Stimulated activated CD8-positive, alpha-beta memory T cell treated with anti-CD3 and anti-CD28 coated beads, Interleukin-15, amount 100 ng/mL, for 1 hour (primary cell): Measurements from ENCODE around the gene METAP2.

Source experiments
- DNase-seq: peaks from one replicate; pipeline ENCODE4 v3.0.0-alpha.2; 2020; ENCODE audit warnings: low read depth

Gene METAP2

DNA sequence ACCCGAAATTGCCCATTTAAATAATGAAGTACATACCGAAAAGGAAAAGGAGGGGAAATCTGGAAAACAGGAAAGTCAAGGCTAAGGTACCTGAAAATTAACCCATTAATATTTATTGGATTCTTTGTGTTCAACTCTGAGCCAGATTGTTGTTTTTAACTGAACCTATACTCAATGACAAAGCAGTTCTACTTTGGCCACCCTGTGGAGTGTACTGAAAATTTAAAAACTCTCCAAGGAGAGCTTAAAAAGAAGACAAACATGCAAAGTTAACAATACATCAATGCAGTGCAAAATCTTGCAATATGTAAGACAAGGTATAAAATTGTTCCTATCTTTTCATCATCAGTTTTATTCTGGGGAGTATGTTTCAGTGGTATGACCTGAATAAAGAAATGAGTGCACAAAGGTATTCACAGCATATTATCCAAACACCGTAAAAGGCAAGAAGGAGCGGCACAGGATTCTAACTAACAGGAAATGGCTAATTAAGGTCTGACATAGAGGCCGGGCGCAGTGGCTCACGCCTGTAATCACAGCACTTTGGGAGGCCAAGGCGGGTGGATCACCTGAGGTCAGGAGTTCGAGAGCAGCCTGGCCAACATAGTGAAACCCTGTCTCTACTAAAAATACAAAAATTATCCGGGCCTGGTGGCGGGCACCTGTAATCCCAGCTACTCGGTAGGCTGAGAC lies 75.6 kb downstream of the METAP2 start:
- no peak for DNase-seq

DNA sequence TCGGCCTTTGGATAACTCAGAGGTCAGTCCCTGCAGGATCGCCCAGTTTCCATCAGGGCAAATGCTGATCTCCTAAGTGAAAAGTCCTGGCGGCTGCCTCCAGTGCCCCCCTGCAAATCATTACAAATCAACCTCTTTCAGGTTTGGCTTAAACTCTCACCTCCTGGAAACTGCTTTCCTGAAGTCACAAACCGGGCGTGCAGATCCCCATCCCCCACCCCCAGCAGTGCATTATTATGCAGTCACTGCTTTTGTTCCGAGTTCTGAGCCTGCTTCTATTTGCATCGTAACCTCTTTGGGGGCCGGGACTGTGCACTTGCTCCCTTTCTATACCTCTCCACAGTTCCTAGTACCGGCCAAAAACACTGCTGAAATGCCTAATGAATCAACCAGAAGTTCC lies 77.4 kb downstream of the METAP2 start, which contains the start of gene USP44:
Gene USP44, minus strand, starts transcription at position 172 of the 400 bp plus-strand sequence. CDS start 17,220 bp downstream, outside the sequence.
- no peak for DNase-seq

GRCh38 chr12:95551913-95552516 lies 78.1 kb downstream of the METAP2 start:
- no peak for DNase-seq

DNA sequence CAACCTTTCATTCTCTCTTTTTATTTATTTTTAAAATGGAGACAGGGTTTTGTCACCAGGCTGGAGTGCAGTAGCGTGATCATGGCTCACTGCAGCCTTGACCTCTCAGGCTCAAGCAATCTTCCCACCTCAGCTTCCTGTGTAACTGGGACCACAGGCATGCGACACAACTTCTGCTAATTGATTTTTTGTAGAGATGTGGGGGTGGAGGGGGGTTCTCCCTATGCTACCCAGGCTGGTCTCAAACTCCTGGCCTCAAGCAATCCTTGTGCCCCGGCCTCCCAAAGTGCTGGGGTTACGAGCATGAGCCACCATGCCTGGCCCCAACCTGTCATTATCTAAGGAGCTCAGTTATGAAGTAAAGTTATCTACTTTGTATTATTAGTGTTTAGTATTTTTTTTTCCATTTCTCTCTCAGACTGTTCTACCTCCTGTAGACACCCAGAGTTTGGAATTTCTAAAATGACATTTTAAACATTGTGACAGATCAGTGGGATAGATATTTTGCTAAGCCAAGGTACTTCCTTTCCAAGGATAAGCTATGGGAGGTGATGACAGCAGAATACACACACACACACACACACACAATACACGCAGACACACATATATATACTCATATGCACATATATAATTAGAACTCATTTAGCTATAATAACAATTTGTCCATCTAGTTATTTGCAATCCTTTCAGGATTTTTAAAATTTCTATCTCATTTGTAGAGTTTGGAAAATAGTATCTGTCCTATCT lies 79.4 kb downstream of the METAP2 start:
- no peak for DNase-seq

DNA sequence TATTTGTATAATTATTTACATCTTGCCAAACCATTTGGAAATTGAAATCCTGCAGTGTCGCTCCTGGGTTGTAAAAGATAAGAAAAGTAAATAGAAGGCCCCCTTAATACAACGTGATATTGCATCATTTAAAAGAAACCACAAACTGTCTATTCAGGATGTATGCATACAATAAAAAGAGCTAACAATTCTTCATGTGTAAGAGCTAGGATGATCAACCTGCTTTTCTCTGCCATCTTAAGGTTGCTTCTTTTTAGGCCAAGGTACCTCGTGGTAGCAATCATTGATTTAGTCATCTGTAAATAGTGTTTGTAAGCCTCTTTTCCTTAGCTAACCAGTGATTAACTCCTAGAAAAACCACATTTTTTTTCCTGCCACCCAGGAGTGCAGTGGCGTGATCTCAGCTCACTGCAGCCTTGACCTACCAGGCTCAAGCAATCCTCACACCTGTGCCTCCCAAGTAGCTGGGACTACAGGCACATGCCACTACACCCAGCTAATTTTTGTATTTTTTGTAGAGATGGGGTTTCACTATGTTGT lies 80.7 kb downstream of the METAP2 start:
- DNase-seq: no peak

GRCh38 chr12:95557625-95558024 lies 83.7 kb downstream of the METAP2 start:
- no peak for DNase-seq
